Parathyroid adenoma (tissue), 2 donors: ENCODE data around the gene STPG4.
A peak's percentile ranks its signal among the peaks of the same experiment; 100 is the strongest.

Experiments used
- H2AFZ ChIP-seq: fragments of 300-600 bp; sonication (generic); one replicate; pipeline ENCODE4 v1.7.0; 2017; ENCODE audit warnings: antibody characterized with exemption, mild to moderate bottlenecking
- H3K27ac ChIP-seq: fragments of 300-600 bp; sonication (generic); one replicate; pipeline ENCODE4 v1.7.0; 2017
- H3K27me3 ChIP-seq: fragments of 300-600 bp; sonication (generic); one replicate; pipeline ENCODE4 v1.7.0; 2017; ENCODE audit warnings: low read length; ENCODE audit not compliant: control insufficient read depth, insufficient read depth
- H3K36me3 ChIP-seq: fragments of 300-600 bp; sonication (generic); one replicate; pipeline ENCODE4 v1.7.0; 2017; ENCODE audit warnings: low read length; ENCODE audit not compliant: control insufficient read depth, insufficient read depth
- H3K4me1 ChIP-seq: fragments of 300-600 bp; sonication (generic); one replicate; pipeline ENCODE4 v1.7.0; 2017; ENCODE audit warnings: control low read depth
- H3K4me2 ChIP-seq: fragments of 300-600 bp; sonication (generic); one replicate; pipeline ENCODE4 v1.7.0; 2017; ENCODE audit warnings: low read length
- H3K4me3 ChIP-seq: fragments of 300-600 bp; sonication (generic); one replicate; pipeline ENCODE4 v1.7.0; 2017; ENCODE audit warnings: low read depth, low read length
- H3K79me2 ChIP-seq: fragments of 300-600 bp; sonication (generic); one replicate; pipeline ENCODE4 v1.7.0; 2017; ENCODE audit warnings: control low read depth
- H3K9ac ChIP-seq: fragments of 300-600 bp; sonication (generic); one replicate; pipeline ENCODE4 v1.7.0; 2017; ENCODE audit warnings: mild to moderate bottlenecking
- H3K9me3 ChIP-seq: fragments of 300-600 bp; sonication (generic); one replicate; pipeline ENCODE4 v1.7.0; 2017; ENCODE audit warnings: low read length; ENCODE audit not compliant: control insufficient read depth
- CTCF ChIP-seq: fragments of 300-600 bp; sonication (generic); IDR thresholded peaks from one replicate; pipeline ENCODE4 v1.7.0; 2017; ENCODE audit warnings: antibody characterized with exemption, mild to moderate bottlenecking
- donor health status: primary hyperparathyroidism.

The STPG4 gene

GRCh38 chr2:47069628-47070154 lies 85.4 kb downstream of the STPG4 start:
- H2AFZ ChIP-seq = no peak overlapping the region
- no peak overlapping the region for H3K4me3 ChIP-seq
- H3K9me3 ChIP-seq = no peaks in the 10 kb centered on the region
- H3K27me3 ChIP-seq = no peaks in the 10 kb centered on the region
- H3K9ac ChIP-seq = no peak overlapping the region
- no peaks in the 10 kb centered on the region for H3K36me3 ChIP-seq
- H3K4me1 ChIP-seq = peaks cover 12% of the 10 kb centered on the region
- TF ChIP-seq CTCF = no peak
- no peak overlapping the region for H3K4me2 ChIP-seq
- H3K27ac ChIP-seq = peak overlapping the region; percentile 24
- no peaks in the 10 kb centered on the region for H3K79me2 ChIP-seq

DNA sequence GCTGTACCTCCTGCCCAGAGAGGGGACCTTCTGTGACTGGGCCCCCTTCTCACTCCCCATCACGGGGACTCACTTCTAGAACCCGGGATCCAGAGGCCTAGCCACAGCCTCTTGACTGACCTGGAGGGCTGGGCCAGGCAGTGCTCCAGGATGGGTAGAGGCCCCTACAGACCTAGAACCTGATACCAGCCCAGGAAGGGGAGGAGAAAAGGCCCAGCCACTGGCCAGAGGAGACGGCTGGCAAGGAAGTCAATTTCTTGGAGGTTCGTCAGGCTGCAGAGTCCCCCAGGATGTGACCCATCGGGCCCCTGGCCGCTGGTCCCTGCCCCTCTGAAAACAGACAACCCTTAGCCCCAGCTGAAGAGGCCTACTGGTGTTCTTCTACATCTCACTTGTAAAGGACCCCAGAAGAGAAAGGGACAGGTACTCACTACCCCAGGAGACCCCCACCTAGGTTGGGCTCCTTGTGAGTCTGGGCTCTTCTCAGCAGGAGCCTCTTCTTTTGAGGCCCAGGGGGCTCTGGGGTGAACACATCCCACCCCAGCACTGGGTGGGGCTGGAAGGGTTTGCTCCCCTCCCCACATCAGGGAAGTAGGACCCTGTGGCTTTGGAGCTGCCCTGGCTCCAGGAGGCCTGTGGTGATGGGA lies 86.0 kb downstream of the STPG4 start:
- Histone ChIP-seq H3K4me3 (no peak overlapping the region), H3K27ac (peak overlapping the region; percentile 24), H3K27me3 (no peaks in the 10 kb centered on the region), H3K79me2 (no peaks in the 10 kb centered on the region), H3K4me1 (peaks cover 12% of the 10 kb centered on the region), H3K36me3 (no peaks in the 10 kb centered on the region), H3K9ac (no peak overlapping the region), H2AFZ (no peak overlapping the region), H3K4me2 (no peak overlapping the region), H3K9me3 (no peaks in the 10 kb centered on the region)
- TF ChIP-seq CTCF = no peak

- Histone ChIP-seq H3K9ac (no peak overlapping the region), H3K4me1 (peaks cover 12% of the 10 kb centered on the region), H3K9me3 (no peaks in the 10 kb centered on the region), H3K27me3 (no peaks in the 10 kb centered on the region), H2AFZ (no peak overlapping the region), H3K36me3 (no peaks in the 10 kb centered on the region), H3K4me3 (no peak overlapping the region), H3K79me2 (no peaks in the 10 kb centered on the region), H3K27ac (no peak overlapping the region), H3K4me2 (no peak overlapping the region)
- TF ChIP-seq CTCF = no peak
Observed at GRCh38 chr2:47067788-47068407, 87.2 kb downstream of the STPG4 start.

DNA sequence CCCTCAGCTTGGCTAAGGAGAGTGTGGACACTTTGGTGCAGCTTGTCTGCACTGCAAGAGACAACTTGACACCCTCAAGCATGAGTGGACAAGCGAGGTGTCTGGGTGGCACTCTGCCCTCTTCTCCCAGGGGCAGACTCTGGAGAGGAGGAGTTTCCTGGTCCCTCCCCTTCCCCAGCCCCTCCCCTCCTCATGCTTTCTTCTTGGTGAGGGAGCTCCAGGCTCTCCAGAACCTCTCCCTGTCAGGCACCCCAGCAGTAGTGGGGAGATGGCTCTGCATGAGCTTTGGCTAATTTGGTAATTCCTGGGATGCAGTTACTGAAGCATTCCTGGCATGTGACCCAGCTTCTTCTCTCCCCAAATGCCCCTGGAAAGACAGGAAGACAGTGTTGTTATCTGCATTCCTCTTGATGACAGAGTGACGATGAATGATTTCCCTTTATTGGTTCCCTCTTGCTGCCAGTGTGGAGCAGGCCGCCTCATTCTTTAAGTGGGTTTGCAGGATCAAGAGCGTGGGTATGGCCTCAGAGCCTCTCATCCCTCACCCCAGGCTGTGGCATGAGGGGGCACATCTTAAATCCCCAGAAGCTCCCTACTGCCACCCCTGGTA lies 89.2 kb downstream of the STPG4 start:
- H3K79me2 ChIP-seq = no peaks in the 10 kb centered on the region
- no peaks in the 10 kb centered on the region for H3K27me3 ChIP-seq
- H3K4me3 ChIP-seq = no peak overlapping the region
- H3K9ac ChIP-seq = no peak overlapping the region
- peaks cover 12% of the 10 kb centered on the region for H3K4me1 ChIP-seq
- H2AFZ ChIP-seq = no peak overlapping the region
- no peak for TF ChIP-seq CTCF
- no peak overlapping the region for H3K4me2 ChIP-seq
- no peaks in the 10 kb centered on the region for H3K9me3 ChIP-seq
- no peak overlapping the region for H3K27ac ChIP-seq
- no peaks in the 10 kb centered on the region for H3K36me3 ChIP-seq
